AG04449 (cell line): Measurements from ENCODE around the gene LDHD.

Source experiments
- CTCF ChIA-PET: fragments of 350-600 bp; formaldehyde crosslinking; extraction: SDS; loops from one replicate; lab custom pipeline; 2021; ENCODE audit warnings: antibody characterized with exemption; lab: Yijun Ruan, JAX
- POLR2A ChIA-PET: fragments of 400-600, 350-600 bp; formaldehyde crosslinking; extraction: SDS; loops from one replicate; lab custom pipeline; 2020; ENCODE audit warnings: antibody characterized with exemption, inconsistent platforms; lab: Yijun Ruan, JAX
- DNase-seq: peaks from one replicate; pipeline ENCODE4 v3.0.0-alpha.2; 2010; ENCODE audit warnings: low read depth, low spot score
- H3K4me3 ChIP-seq: 2 replicates; pipeline ENCODE4 v1.5.1; 2011; ENCODE audit warnings: low read depth, mild to moderate bottlenecking, control low read depth, low read length
- CTCF ChIP-seq: IDR thresholded peaks from one replicate; pipeline ENCODE4 v1.5.1; 2011; ENCODE audit warnings: mild to moderate bottlenecking, moderate library complexity, low read length, control low read depth, inconsistent platforms; ENCODE audit not compliant: insufficient read depth; ENCODE audit errors: missing control alignments

The LDHD gene

GRCh38 chr16:75066861-75067447 is 49.6 kb downstream of the LDHD start:
- ChIA-PET POLR2A (no interaction called here), CTCF (no interaction called here)
- H3K4me3 ChIP-seq: no peak overlapping the region
- TF ChIP-seq CTCF: no peak
- DNase-seq: no peak

GRCh38 chr16:75065521-75066149 is 50.9 kb downstream of the LDHD start:
- no peak for DNase-seq
- CTCF ChIA-PET: no interaction called here
- POLR2A ChIA-PET: no interaction called here
- no peak for TF ChIP-seq CTCF
- no peak overlapping the region for H3K4me3 ChIP-seq

GRCh38 chr16:75065149-75065505 is 51.5 kb downstream of the LDHD start:
- TF ChIP-seq CTCF: no peak
- CTCF ChIA-PET: no interaction called here
- DNase-seq: no peak
- H3K4me3 ChIP-seq: no peak overlapping the region
- POLR2A ChIA-PET: no interaction called here

- POLR2A ChIA-PET: no interaction called here
- no peak overlapping the region for H3K4me3 ChIP-seq
- DNase-seq: no peak
- CTCF ChIA-PET: no interaction called here
- no peak for TF ChIP-seq CTCF
Measured at GRCh38 chr16:75064403-75065148, 52.0 kb downstream of the LDHD start.

- H3K4me3 ChIP-seq: no peak overlapping the region
- TF ChIP-seq CTCF: no peak
- CTCF ChIA-PET: interaction anchor here (0.6 kb wide), 1 partner anchor 15 kb away, joined by 3 read pairs; no protein-coding TSS in a partner anchor
- DNase-seq: no peak
- POLR2A ChIA-PET: no interaction called here
Measured at GRCh38 chr16:75063549-75064088, 53.0 kb downstream of the LDHD start.

GRCh38 chr16:75062976-75063346 is 53.6 kb downstream of the LDHD start:
- no peak overlapping the region for H3K4me3 ChIP-seq
- no peak for TF ChIP-seq CTCF
- CTCF ChIA-PET: no interaction called here
- POLR2A ChIA-PET: no interaction called here
- no peak for DNase-seq
